Osteoblast (primary cell): Measurements from ENCODE around the gene BEGAIN. TPM values are rescaled to one million over a fixed set of nuclear protein-coding genes. Genes with fewer than 3 reads are reported as not detected.

Source experiments
- DNase-seq: peaks from one replicate; pipeline ENCODE4 v3.0.0; 2011; ENCODE audit warnings: low spot score, mixed read lengths; ENCODE audit not compliant: insufficient read length; ENCODE audit errors: missing footprints
- H2AFZ ChIP-seq: 2 replicates; pipeline ENCODE4 v1.6.0; 2011; ENCODE audit warnings: mild to moderate bottlenecking, low read length
- H3K27ac ChIP-seq: 2 replicates; pipeline ENCODE4 v1.5.1; 2011; ENCODE audit warnings: mild to moderate bottlenecking, low read depth, low read length, moderate library complexity
- H3K27me3 ChIP-seq: 2 replicates; pipeline ENCODE4 v1.6.0; 2012; ENCODE audit warnings: mild to moderate bottlenecking, control low read depth, inconsistent platforms, low read length, moderate library complexity; ENCODE audit not compliant: insufficient read depth
- H3K36me3 ChIP-seq: 2 replicates; pipeline ENCODE4 v1.5.1; 2011; ENCODE audit warnings: mild to moderate bottlenecking, low read length, control low read depth, moderate library complexity; ENCODE audit not compliant: insufficient read depth
- H3K4me1 ChIP-seq: 2 replicates; pipeline ENCODE4 v1.5.1; 2011; ENCODE audit warnings: mild to moderate bottlenecking, low read length, control low read depth, moderate library complexity; ENCODE audit not compliant: insufficient read depth
- H3K4me2 ChIP-seq: 2 replicates; pipeline ENCODE4 v1.6.0; 2011; ENCODE audit warnings: mild to moderate bottlenecking, low read length; ENCODE audit not compliant: insufficient read depth
- H3K4me3 ChIP-seq: fragments of 200-600 bp; sonication (generic); 3 replicates; pipeline ENCODE4 v1.5.1; 2012; ENCODE audit warnings: mild to moderate bottlenecking, low read length, inconsistent platforms; ENCODE audit not compliant: insufficient read depth
- H3K79me2 ChIP-seq: 2 replicates; pipeline ENCODE4 v1.6.0; 2012; ENCODE audit warnings: mild to moderate bottlenecking, low read length, control low read depth, inconsistent platforms; ENCODE audit not compliant: insufficient read depth
- H3K9me3 ChIP-seq: 2 replicates; pipeline ENCODE4 v1.5.1; 2011; ENCODE audit warnings: low read depth, low read length, control low read depth
- H4K20me1 ChIP-seq: 2 replicates; pipeline ENCODE4 v1.6.0; 2012; ENCODE audit warnings: mild to moderate bottlenecking, low read length, control low read depth; ENCODE audit not compliant: insufficient read depth
- CTCF ChIP-seq: IDR thresholded peaks from 2 replicates; pipeline ENCODE4 v1.5.1; 2011; ENCODE audit warnings: mild to moderate bottlenecking, low read depth, low read length, moderate library complexity; ENCODE audit errors: extremely low read depth
- total RNA-seq: library from RNA; depleted of rRNA; stranded (reverse); fragments of >200 nt; gene quantifications from 2 replicates; pipeline ENCODE4 v1.2.3, GENCODE V29; 2012

The BEGAIN gene
- total RNA-seq, 1 donor, result 1.1 TPM

- H3K4me1 ChIP-seq, result no peaks in the 10 kb centered on the region
- no peaks in the 10 kb centered on the region for H4K20me1 ChIP-seq
- no peaks in the 10 kb centered on the region for H3K36me3 ChIP-seq
- peak; percentile 62 for DNase-seq
- no peak overlapping the region for H2AFZ ChIP-seq
- H3K4me2 ChIP-seq, result no peak overlapping the region
- H3K27ac ChIP-seq, result no peak overlapping the region
- no peaks in the 10 kb centered on the region for H3K27me3 ChIP-seq
- no peak overlapping the region for H3K4me3 ChIP-seq
- no peaks in the 10 kb centered on the region for H3K9me3 ChIP-seq
- H3K79me2 ChIP-seq, result no peaks in the 10 kb centered on the region
- TF ChIP-seq CTCF, result no peak
These were observed 58.2 kb downstream of the BEGAIN start for GRCh38 chr14:100528962-100529560.

- no peaks in the 10 kb centered on the region for H3K4me1 ChIP-seq
- H3K9me3 ChIP-seq, result no peaks in the 10 kb centered on the region
- peaks cover 5% of the 10 kb centered on the region for H4K20me1 ChIP-seq
- H3K79me2 ChIP-seq, result no peaks in the 10 kb centered on the region
- H3K4me3 ChIP-seq, result no peak overlapping the region
- H2AFZ ChIP-seq, result no peak overlapping the region
- no peaks in the 10 kb centered on the region for H3K36me3 ChIP-seq
- peak; percentile 39 for DNase-seq
- H3K27me3 ChIP-seq, result no peaks in the 10 kb centered on the region
- no peak for TF ChIP-seq CTCF
- no peak overlapping the region for H3K27ac ChIP-seq
- H3K4me2 ChIP-seq, result no peak overlapping the region
These were observed 60.6 kb downstream of the BEGAIN start for GRCh38 chr14:100526632-100527031.

- no peak overlapping the region for H2AFZ ChIP-seq
- H4K20me1 ChIP-seq, result peaks cover 5% of the 10 kb centered on the region
- H3K27ac ChIP-seq, result no peak overlapping the region
- no peak overlapping the region for H3K4me3 ChIP-seq
- H3K4me1 ChIP-seq, result no peaks in the 10 kb centered on the region
- DNase-seq, result no peak
- H3K79me2 ChIP-seq, result no peaks in the 10 kb centered on the region
- no peak for TF ChIP-seq CTCF
- H3K36me3 ChIP-seq, result no peaks in the 10 kb centered on the region
- no peaks in the 10 kb centered on the region for H3K9me3 ChIP-seq
- H3K4me2 ChIP-seq, result no peak overlapping the region
- H3K27me3 ChIP-seq, result no peaks in the 10 kb centered on the region
These were observed 61.2 kb downstream of the BEGAIN start for GRCh38 chr14:100526057-100526456.

DNA sequence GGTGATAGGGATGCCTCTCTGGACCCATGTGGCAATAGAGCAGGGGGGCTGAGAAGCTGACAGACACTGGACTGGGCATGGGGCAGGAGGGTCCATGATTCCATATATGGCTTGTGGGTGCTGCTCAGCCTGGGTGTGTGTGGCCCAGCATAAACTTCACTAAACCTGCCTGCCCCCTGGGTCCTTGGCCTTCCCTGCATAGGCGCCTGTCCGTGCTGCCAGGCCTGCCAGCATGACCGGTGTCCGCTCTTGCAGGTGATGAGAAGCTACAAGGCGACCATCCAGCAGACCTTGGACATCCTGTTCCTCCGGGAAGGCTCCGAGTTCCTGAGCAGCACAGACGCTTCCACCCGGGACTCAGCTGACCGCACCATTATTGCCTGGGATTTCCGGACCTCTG is 61.6 kb downstream of the BEGAIN start:
- H3K4me1 ChIP-seq, result no peaks in the 10 kb centered on the region
- H4K20me1 ChIP-seq, result peaks cover 5% of the 10 kb centered on the region
- H3K27me3 ChIP-seq, result no peaks in the 10 kb centered on the region
- no peak overlapping the region for H2AFZ ChIP-seq
- H3K9me3 ChIP-seq, result no peaks in the 10 kb centered on the region
- no peak for TF ChIP-seq CTCF
- no peak overlapping the region for H3K27ac ChIP-seq
- no peak overlapping the region for H3K4me2 ChIP-seq
- H3K36me3 ChIP-seq, result no peaks in the 10 kb centered on the region
- no peak for DNase-seq
- no peaks in the 10 kb centered on the region for H3K79me2 ChIP-seq
- H3K4me3 ChIP-seq, result no peak overlapping the region
